ENCODE measurements around the gene USP17L5. TPM values are rescaled to one million over a fixed set of nuclear protein-coding genes. Genes with fewer than 3 reads are reported as not detected.
A peak's percentile ranks its signal among the peaks of the same experiment; 100 is the strongest.
"Not testable (repeated sequence)": the region's sequence is repeated elsewhere in the genome, so short reads cannot be mapped to it uniquely, and the experiment has no call there.

The USP17L5 gene
- polyA plus RNA-seq (ENCODE audit: insufficient read length in 3 of 3): not detected
- long read RNA-seq, donor 1: 0 reads
- long read RNA-seq, donor 2: 0 reads
- long read RNA-seq, donor 3: 0 reads
- long read RNA-seq, donor 4: 0 reads
- long read RNA-seq, donor 5: 0 reads
- long read RNA-seq, donor 6: 0 reads
- long read RNA-seq, donor 7: 0 reads
- long read RNA-seq, donor 8: 0 reads
- long read RNA-seq, donor 9: 0 reads
- long read RNA-seq, donor 10: 0 reads
- long read RNA-seq, donor 11: 0 reads
- long read RNA-seq, donor 12: 0 reads
- long read RNA-seq, donor 13: 0 reads
- long read RNA-seq, donor 14: 0 reads
- long read RNA-seq, donor 15: 0 reads
- long read RNA-seq, donor 16: 0 reads

GRCh38 chr4:9339103-9339502, at the start of gene USP17L5:
Gene USP17L5 (plus strand): TSS chr4:9339403. CDS start chr4:9339403, 0 bp downstream.
- not testable (repeated sequence) for DNase-seq

GRCh38 chr4:9324191-9324590, 15.0 kb upstream of the USP17L5 start:
- DNase-seq: not testable (repeated sequence)

- DNase-seq: not testable (repeated sequence)
Observed at GRCh38 chr4:9324865-9325264, 14.3 kb upstream of the USP17L5 start, which contains the start of gene USP17L24. Gene USP17L24 (plus strand): TSS chr4:9325165. CDS start chr4:9325165, 0 bp downstream.

- not testable (repeated sequence) for DNase-seq
Observed at GRCh38 chr4:9329611-9330010, 9.6 kb upstream of the USP17L5 start, which contains the start of gene USP17L25. Gene USP17L25 (plus strand): TSS chr4:9329911. CDS start chr4:9329911, 0 bp downstream.

GRCh38 chr4:9334358-9334757, 4.8 kb upstream of the USP17L5 start, which contains the start of gene USP17L26:
Gene USP17L26 (plus strand): TSS chr4:9334658. CDS start chr4:9334658, 0 bp downstream.
- DNase-seq: not testable (repeated sequence)

- not testable (repeated sequence) for DNase-seq
Observed at GRCh38 chr4:9343848-9344247, 4.6 kb downstream of the USP17L5 start, which contains the start of gene USP17L27. Gene USP17L27 (plus strand): TSS chr4:9344148. CDS start chr4:9344148, 0 bp downstream.

GRCh38 chr4:9348593-9348992, 9.4 kb downstream of the USP17L5 start, which contains the start of gene USP17L28:
Gene USP17L28 (plus strand): TSS chr4:9348893. CDS start chr4:9348893, 0 bp downstream.
- DNase-seq: not testable (repeated sequence)

GRCh38 chr4:9350866-9351265, 11.7 kb downstream of the USP17L5 start:
- DNase-seq: not testable (repeated sequence)

GRCh38 chr4:9353338-9353737, 14.1 kb downstream of the USP17L5 start, which contains the start of gene USP17L29:
Gene USP17L29 (plus strand): TSS chr4:9353638. CDS start chr4:9353638, 0 bp downstream.
- DNase-seq: not testable (repeated sequence)

- not testable (repeated sequence) for DNase-seq
Observed at GRCh38 chr4:9362829-9363228, 23.6 kb downstream of the USP17L5 start, which contains the start of gene USP17L30. Gene USP17L30 (plus strand): TSS chr4:9363129. CDS start chr4:9363129, 0 bp downstream.

GRCh38 chr4:9379881-9380280, 40.7 kb downstream of the USP17L5 start:
- DNase-seq: not testable (repeated sequence)

- peak; percentile 5 for DNase-seq
Observed at GRCh38 chr4:9381012-9381534, 41.9 kb downstream of the USP17L5 start.

GRCh38 chr4:9384126-9384525, 44.9 kb downstream of the USP17L5 start:
- no peak for DNase-seq

- not testable (repeated sequence) for DNase-seq
Observed at GRCh38 chr4:9389001-9389400, 49.8 kb downstream of the USP17L5 start.

Other genes with a start within 250 kb of the USP17L5 start
- gene FAM90A26, start 169.0 kb upstream of the USP17L5 start, polyA plus RNA-seq (ENCODE audit: insufficient read length in 3 of 3): under 1 TPM in 1 of 3 donors, not detected in 2; 0.13 TPM
- not detected for gene USP17L10, start 128.7 kb upstream of the USP17L5 start, polyA plus RNA-seq (ENCODE audit: insufficient read length in 3 of 3)
- gene USP17L11, start 124.0 kb upstream of the USP17L5 start, polyA plus RNA-seq (ENCODE audit: insufficient read length in 3 of 3): not detected
- gene USP17L12, start 119.3 kb upstream of the USP17L5 start, polyA plus RNA-seq (ENCODE audit: insufficient read length in 3 of 3): not detected
- gene USP17L13, start 114.5 kb upstream of the USP17L5 start, polyA plus RNA-seq (ENCODE audit: insufficient read length in 3 of 3): not detected
- gene USP17L15, start 105.0 kb upstream of the USP17L5 start, polyA plus RNA-seq (ENCODE audit: insufficient read length in 3 of 3): not detected
- not detected for gene USP17L17, start 95.5 kb upstream of the USP17L5 start, polyA plus RNA-seq (ENCODE audit: insufficient read length in 3 of 3)
- gene USP17L18, start 90.8 kb upstream of the USP17L5 start, polyA plus RNA-seq (ENCODE audit: insufficient read length in 3 of 3): not detected
- not detected for gene USP17L19, start 86.0 kb upstream of the USP17L5 start, polyA plus RNA-seq (ENCODE audit: insufficient read length in 3 of 3)
- not detected for gene USP17L20, start 81.3 kb upstream of the USP17L5 start, polyA plus RNA-seq (ENCODE audit: insufficient read length in 3 of 3)
- not detected for gene USP17L21, start 76.5 kb upstream of the USP17L5 start, polyA plus RNA-seq (ENCODE audit: insufficient read length in 3 of 3)
- not detected for gene USP17L22, start 71.8 kb upstream of the USP17L5 start, polyA plus RNA-seq (ENCODE audit: insufficient read length in 3 of 3)
- gene USP17L24, start 14.2 kb upstream of the USP17L5 start, polyA plus RNA-seq (ENCODE audit: insufficient read length in 3 of 3): not detected
- gene USP17L25, start 9.5 kb upstream of the USP17L5 start, polyA plus RNA-seq (ENCODE audit: insufficient read length in 3 of 3): not detected
- not detected for gene USP17L26, start 4.7 kb upstream of the USP17L5 start, polyA plus RNA-seq (ENCODE audit: insufficient read length in 3 of 3)
- gene USP17L27, start 4.7 kb downstream of the USP17L5 start, polyA plus RNA-seq (ENCODE audit: insufficient read length in 3 of 3): not detected
- gene USP17L28, start 9.5 kb downstream of the USP17L5 start, polyA plus RNA-seq (ENCODE audit: insufficient read length in 3 of 3): not detected
- gene USP17L29, start 14.2 kb downstream of the USP17L5 start, polyA plus RNA-seq (ENCODE audit: insufficient read length in 3 of 3): not detected
- gene USP17L30, start 23.7 kb downstream of the USP17L5 start, polyA plus RNA-seq (ENCODE audit: insufficient read length in 3 of 3): not detected
- gene DEFB131A, start 105.0 kb downstream of the USP17L5 start, polyA plus RNA-seq (ENCODE audit: insufficient read length in 3 of 3): not detected